ENCODE measurements around the gene CHST8. TPM values are rescaled to one million over a fixed set of nuclear protein-coding genes. Genes with fewer than 3 reads are reported as not detected.

CHST8 gene
- total RNA-seq, 1 donor from 2014 or later: not detected

DNA sequence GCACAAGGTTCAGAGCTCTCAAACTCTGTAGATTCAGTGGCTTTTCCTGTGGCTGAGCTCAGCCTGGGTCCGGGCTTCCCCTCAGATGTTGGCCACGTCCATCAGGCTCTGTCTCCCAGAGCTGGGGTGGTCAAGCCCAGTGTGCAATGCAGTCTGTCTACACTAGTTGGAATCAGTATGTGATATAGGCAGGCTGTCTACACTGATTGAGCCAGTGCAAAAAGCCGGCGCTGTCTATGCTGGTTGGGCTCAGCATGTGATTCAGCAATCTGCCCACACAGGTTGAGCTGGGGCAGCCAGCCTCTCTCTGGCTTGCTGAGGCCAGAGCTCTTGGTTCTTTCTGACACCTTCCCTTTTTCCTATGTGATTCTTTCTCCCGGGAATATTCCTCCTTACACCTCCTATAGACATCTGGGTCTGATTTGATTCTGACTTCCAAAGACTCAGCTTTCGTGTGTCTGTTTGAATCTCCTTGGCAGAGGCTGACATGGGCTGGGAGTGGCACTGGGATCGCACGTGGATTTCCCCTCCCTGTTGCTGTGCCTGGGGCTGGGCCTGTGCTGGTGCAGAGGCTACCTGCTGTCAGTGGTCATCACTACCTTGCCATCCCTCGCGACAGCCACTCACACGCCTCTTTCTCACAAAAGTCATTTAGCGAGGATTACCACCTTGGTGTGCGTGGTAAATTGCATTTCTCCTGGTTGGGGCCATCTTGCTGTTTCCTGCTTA lies 9.3 kb downstream of the CHST8 start:
- DNase-seq (ENCODE audit: low read depth): no peak
- H3K27me3 ChIP-seq (ENCODE audit: control insufficient read depth, insufficient read depth, low read length): peaks cover 4% of the 10 kb centered on the region
- no peaks in the 10 kb centered on the region for H3K36me3 ChIP-seq (ENCODE audit: control insufficient read depth, insufficient read depth, low read length)
- TF ChIP-seq, protein P1, sequence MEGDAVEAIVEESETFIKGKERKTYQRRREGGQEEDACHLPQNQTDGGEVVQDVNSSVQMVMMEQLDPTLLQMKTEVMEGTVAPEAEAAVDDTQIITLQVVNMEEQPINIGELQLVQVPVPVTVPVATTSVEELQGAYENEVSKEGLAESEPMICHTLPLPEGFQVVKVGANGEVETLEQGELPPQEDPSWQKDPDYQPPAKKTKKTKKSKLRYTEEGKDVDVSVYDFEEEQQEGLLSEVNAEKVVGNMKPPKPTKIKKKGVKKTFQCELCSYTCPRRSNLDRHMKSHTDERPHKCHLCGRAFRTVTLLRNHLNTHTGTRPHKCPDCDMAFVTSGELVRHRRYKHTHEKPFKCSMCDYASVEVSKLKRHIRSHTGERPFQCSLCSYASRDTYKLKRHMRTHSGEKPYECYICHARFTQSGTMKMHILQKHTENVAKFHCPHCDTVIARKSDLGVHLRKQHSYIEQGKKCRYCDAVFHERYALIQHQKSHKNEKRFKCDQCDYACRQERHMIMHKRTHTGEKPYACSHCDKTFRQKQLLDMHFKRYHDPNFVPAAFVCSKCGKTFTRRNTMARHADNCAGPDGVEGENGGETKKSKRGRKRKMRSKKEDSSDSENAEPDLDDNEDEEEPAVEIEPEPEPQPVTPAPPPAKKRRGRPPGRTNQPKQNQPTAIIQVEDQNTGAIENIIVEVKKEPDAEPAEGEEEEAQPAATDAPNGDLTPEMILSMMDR (IDR thresholded peaks at IDR 0.05; ENCODE audit: insufficient read depth, low read length, poor library complexity, severe bottlenecking): no peak
- no peak overlapping the region for H3K4me3 ChIP-seq (ENCODE audit: low read depth, low read length)

DNA sequence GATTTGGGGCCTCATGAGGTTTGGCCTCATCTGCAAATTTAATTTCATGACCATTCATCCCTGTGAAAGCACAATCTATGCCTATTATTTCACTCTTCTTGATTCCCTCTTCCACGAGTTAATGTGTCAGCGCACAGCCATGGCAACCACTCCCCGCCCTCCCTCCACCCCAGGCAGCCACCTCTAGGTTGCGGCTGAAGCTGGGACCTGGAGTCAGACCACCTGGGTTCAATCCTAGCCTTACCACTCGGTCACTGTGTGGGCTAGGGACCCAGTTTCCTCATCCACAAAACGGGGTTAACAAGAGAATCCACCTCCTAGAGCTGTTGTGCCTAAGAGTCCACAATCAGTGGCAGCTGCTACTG lies 9.8 kb downstream of the CHST8 start:
- Histone ChIP-seq H3K4me3 (ENCODE audit: low read depth, low read length) (no peak overlapping the region), H3K27me3 (ENCODE audit: control insufficient read depth, insufficient read depth, low read length) (no peaks in the 10 kb centered on the region), H3K36me3 (ENCODE audit: control insufficient read depth, insufficient read depth, low read length) (no peaks in the 10 kb centered on the region)
- TF ChIP-seq, protein P1 (IDR thresholded peaks at IDR 0.05; ENCODE audit: insufficient read depth, low read length, poor library complexity, severe bottlenecking): no peak
- DNase-seq (ENCODE audit: low read depth): no peak

- no peaks in the 10 kb centered on the region for H3K27me3 ChIP-seq (ENCODE audit: control insufficient read depth, insufficient read depth, low read length)
- no peak for DNase-seq (ENCODE audit: low read depth)
Observed at GRCh38 chr19:33634361-33635091, 12.8 kb downstream of the CHST8 start.

GRCh38 chr19:33638167-33639034 lies 16.6 kb downstream of the CHST8 start:
- TF ChIP-seq, protein P1 (IDR thresholded peaks at IDR 0.05; ENCODE audit: insufficient read depth, low read length, poor library complexity, severe bottlenecking): no peak
- Histone ChIP-seq H3K36me3 (ENCODE audit: control insufficient read depth, insufficient read depth, low read length) (no peaks in the 10 kb centered on the region), H3K27me3 (ENCODE audit: control insufficient read depth, insufficient read depth, low read length) (no peaks in the 10 kb centered on the region), H3K4me3 (ENCODE audit: low read depth, low read length) (no peak overlapping the region)
- no peak for DNase-seq (ENCODE audit: low read depth)

More at GRCh38 chr19:33634361-33635091, 12.8 kb downstream of the CHST8 start:
- TF ChIP-seq, protein P1 (IDR thresholded peaks at IDR 0.05; ENCODE audit: insufficient read depth, low read length, poor library complexity, severe bottlenecking): no peak
- H3K36me3 ChIP-seq (ENCODE audit: control insufficient read depth, insufficient read depth, low read length): no peaks in the 10 kb centered on the region
- H3K4me3 ChIP-seq (ENCODE audit: low read depth, low read length): no peak overlapping the region

GRCh38 chr19:33639035-33639681 lies 17.4 kb downstream of the CHST8 start:
- no peak overlapping the region for H3K4me3 ChIP-seq (ENCODE audit: low read depth, low read length)
- TF ChIP-seq, protein P1 (IDR thresholded peaks at IDR 0.05; ENCODE audit: insufficient read depth, low read length, poor library complexity, severe bottlenecking): no peak
- DNase-seq (ENCODE audit: low read depth): no peak
- no peaks in the 10 kb centered on the region for H3K36me3 ChIP-seq (ENCODE audit: control insufficient read depth, insufficient read depth, low read length)
- no peaks in the 10 kb centered on the region for H3K27me3 ChIP-seq (ENCODE audit: control insufficient read depth, insufficient read depth, low read length)

Data from kidney epithelial cell (primary cell).